HG02623 (cell line): ENCODE results near the gene ARV1.
"Not testable (repeated sequence)": the region's sequence is repeated elsewhere in the genome, so short reads cannot be mapped to it uniquely, and the experiment has no call there.

Source experiments
- ATAC-seq: cut with Tn5 transposase; IDR thresholded peaks from one replicate; pipeline ENCODE4 v1.9.1; 2021; ENCODE audit warnings: moderate library complexity; ENCODE audit not compliant: unreplicated experiment

ARV1 gene

DNA sequence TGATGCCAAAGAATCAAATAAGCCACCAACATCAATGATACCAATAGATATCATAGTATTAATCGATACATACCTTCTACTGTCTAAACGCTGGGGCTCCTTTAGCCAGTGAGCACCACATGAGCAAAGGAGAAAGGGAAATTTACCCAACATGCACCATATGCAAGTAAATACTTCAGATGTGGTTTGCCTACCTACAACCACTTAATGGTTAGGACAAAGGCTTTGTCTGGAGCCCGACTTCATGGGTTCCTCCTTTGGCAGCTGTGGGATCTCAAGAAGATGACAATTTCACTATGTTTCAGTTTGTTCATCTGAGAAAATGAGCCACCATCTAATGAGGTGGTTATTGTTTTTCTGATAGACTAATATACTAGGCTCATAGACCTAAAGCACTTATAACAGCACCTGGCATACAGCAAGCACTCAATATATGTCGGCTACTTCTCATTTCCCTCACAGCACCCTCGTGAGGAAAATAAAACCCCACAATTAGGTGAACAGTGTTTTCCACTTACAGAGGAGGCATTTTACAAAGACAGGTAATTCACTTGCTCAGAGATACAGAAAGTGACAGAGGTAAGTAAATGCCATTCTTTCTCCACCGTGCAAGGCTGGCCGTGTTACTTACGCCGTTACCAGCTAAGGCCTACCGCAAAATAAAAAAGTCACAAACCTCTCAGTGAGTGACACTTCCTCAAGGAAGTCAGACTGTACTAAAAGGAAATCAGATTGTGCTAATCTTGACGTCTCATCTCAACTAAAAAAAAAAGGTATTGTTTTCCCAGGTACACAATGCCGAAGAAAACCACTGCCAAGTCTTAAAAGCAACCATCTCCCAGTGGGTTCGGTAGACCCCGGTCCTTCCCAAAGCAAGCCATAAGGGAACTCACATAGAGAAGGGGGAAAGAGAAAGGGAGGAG is 1.8 kb upstream of the ARV1 start:
- ATAC-seq, result no peak

DNA sequence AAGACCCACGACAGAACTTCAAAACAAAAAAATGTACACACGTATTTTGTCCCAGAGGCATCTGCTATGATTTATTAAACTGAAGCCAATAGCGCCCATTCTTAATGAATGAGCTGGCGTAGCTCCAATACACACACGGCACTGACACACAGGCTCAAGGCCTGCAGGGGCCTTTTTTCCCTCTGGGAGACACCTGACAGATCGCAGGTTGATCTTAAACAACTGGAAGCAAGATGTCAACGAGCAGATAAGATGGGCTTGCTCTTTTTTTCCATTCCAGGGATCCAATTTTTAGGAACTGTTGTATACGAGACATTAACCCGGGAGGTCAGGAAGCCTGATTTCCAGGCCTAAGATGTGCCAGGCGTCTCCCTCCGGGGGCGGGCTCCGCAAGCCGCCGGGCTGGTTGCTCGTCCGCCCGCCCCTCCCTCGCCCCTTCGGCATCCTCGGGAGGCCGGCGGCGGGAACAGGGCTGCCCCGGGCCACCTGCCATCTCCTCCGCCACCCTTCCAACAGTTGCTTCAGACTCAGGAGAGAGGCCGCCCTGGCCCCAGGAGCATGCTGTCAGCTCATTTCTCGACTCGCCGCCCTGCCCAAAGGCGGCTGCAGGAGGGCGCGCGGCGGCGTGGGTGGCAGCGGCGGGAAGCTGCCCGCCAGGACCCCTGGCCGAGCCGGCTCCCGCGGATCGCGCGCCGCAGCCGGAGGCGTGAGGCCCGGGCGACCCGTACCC is 968 bp upstream of the ARV1 start:
- ATAC-seq, result peak; percentile 8

DNA sequence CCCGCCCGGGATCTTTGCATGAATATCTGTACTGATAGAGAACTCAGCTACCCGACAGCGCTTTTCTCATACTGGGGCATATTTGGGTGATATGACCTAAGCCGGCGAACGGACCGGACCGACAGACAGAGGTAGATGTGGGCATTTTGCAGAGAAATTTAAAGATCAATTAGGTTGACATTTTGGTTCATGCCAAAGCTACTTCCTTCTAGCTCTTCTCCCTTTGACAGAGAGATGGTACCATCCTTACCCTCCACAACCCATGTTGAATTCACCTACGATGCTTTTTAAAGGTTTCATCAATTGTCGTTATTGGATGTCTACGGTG is 459 bp downstream of the ARV1 start:
- no peak for ATAC-seq

DNA sequence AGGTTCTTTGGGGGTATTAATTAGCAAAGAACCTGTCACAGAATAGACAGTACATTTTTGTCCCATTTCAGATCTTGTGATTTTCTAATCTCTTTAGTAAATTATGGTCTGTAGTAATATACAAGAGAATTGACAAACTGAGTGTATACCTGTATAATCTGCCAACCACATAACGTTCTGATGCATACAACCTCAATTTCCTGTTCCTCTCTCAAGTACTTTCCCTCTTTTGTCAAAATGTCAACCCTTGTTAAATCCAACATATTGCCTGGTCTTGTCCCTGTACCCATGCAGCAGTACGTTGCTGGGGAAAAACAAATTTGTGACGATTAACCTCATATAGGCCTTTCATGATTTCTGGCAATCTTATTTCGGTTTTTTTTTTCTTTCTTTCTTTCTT is 1.1 kb downstream of the ARV1 start:
- ATAC-seq, result no peak

DNA sequence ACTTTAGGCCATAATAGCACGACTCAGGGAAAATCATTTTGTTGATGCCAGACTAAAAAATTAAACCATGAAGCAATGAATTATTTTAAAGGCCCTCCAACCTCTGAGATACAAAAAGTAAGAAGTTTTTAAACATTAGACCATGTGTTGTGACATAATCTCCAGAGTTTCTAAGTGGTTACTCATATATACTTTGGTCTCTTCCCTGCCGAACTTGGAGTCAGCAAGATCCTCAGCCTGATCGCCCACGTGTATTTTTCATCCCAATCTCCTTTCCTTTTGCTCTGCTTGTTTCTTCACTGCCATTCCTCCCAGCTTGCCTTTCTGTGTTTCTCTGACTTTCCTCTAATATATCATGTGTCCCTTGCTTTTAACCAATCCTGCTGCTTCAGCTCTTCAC is 3.8 kb downstream of the ARV1 start:
- ATAC-seq, result no peak

DNA sequence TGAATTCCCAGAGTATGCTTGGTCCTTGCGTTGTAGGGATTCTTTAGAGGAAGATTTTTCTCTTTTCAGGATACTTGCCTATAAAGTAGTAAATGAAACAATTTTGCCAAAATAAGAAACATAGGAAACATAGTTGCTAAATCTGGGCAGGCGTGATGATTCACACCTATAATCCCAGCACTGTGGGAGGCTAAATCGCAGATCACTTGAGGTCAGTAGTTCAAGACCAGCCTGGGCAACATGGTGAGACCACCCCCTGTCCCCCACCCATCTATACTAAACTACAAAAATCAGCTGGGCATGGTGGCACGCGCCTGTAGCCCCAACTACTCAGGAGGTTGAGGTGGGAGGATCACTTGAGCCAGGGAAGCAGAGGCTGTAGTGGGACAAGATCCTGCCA is 4.9 kb downstream of the ARV1 start:
- ATAC-seq, result no peak

- ATAC-seq, result not testable (repeated sequence)
Measured at GRCh38 chr1:230984622-230985515, 6.0 kb downstream of the ARV1 start.

GRCh38 chr1:230985711-230986110 is 6.8 kb downstream of the ARV1 start:
- ATAC-seq, result no peak

DNA sequence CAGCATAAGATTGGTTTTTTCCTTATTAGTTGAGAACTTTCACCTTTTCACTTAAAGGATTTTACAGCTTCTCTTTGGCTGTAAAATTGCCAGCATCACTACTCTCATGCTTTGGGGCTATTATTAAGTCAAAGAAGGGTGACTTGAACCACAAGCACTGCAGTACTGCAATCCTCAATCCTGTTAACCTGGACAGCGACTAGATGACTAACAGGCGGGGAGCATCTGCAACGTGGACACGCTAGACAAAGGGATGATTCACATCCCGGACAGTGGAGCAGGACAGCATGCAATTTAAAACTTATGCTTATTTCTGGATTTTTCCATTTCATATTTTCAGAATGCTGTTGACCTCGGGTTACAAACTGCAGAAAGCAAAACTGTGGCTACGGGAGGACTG is 8.1 kb downstream of the ARV1 start:
- no peak for ATAC-seq

GRCh38 chr1:230987448-230987847 is 8.6 kb downstream of the ARV1 start:
- no peak for ATAC-seq

GRCh38 chr1:230992100-230992774 is 13.3 kb downstream of the ARV1 start:
- no peak for ATAC-seq

DNA sequence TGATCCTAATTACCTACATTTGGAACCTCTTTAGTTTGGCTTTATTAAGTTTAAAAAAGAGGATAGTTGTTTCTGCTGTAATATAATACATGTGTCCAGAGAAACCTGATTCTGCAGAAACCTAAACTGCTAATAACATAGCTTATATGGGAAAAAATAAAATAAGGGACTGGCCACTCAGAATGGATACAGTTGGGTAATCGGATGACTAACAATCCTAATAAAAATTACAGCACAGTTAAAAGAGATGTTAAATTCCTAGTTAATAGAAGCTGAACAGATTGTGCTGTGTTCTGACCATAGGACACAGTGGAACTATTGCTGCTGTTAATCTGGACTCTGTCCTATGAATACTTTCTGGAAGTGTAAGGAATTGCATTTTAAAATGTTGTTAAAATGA is 16.0 kb downstream of the ARV1 start:
- no peak for ATAC-seq

DNA sequence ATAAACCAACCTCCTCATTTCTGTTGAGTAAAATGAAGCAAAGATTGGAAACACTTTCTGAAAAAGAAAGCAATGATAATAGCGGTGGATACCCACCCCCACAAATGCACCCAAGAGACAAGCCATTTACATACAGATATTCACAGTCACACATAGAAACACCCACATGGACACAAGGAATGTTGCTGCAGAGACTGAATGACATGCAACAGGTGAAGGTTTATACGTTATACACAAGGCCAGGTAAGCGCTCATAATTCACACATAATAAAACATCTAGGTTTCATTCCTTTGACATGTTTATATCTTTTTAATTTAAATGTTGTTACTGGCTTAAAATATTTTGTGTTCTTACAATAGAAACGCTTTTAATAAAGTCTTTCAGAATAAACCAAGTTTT is 21.3 kb downstream of the ARV1 start:
- ATAC-seq, result no peak

DNA sequence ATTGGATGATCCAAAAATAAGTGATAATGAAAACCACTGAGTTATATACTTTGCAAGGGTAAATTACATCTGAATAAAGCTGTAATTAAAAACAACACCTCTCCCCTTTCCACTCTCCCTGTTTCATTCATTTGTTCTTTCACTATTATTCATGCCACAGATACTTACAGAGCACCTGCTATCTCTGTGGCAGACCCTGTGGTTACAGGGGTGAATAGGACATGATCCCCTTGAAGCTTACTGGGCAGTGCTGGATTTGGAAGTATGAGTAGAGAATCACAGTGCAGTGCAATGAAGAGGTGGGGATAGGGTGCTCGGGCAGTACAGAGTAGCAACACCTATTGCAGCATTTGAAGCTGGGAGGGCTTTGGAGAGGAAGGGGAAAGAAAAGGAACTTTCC is 21.7 kb downstream of the ARV1 start:
- no peak for ATAC-seq

DNA sequence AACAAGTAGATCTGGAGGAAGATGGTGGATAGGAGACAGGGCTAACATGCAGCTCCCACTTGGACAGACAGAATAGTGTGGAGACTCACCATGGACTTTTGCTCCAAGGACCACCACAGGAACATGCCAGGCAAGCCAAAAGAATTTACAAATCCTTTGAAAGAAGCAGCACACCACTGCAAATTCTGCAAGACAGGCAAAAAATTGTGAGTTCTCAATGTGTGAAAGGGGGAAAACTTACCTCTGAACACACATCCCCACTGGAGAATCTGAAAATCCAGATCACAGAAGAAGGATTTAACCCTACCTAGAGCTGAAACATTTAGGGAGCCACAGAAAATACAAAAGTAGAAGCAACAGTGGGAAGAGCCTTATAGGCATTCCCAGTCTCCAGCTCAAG is 23.0 kb downstream of the ARV1 start:
- ATAC-seq, result no peak

- ATAC-seq, result not testable (repeated sequence)
Measured at GRCh38 chr1:231007535-231007934, 28.6 kb downstream of the ARV1 start.

DNA sequence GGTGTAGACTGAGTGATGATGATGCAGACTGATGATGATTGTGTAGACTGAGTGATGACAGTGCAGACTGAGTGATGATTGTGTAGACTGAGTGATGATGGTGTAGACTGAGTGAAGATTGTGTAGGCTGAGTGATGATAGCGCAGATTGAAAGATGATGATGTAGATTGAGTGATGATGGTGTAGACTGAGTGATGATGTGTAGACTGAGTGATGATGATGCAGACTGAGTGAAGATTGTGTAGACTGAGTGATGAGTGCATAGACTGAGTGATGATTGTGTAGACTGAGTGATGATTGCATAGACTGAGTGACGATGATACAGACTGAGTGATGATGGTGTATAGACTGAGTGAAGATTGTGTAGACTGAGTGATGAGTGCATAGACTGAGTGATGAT is 32.5 kb downstream of the ARV1 start:
- ATAC-seq, result no peak

- no peak for ATAC-seq
Measured at GRCh38 chr1:231011963-231012362, 33.1 kb downstream of the ARV1 start.

DNA sequence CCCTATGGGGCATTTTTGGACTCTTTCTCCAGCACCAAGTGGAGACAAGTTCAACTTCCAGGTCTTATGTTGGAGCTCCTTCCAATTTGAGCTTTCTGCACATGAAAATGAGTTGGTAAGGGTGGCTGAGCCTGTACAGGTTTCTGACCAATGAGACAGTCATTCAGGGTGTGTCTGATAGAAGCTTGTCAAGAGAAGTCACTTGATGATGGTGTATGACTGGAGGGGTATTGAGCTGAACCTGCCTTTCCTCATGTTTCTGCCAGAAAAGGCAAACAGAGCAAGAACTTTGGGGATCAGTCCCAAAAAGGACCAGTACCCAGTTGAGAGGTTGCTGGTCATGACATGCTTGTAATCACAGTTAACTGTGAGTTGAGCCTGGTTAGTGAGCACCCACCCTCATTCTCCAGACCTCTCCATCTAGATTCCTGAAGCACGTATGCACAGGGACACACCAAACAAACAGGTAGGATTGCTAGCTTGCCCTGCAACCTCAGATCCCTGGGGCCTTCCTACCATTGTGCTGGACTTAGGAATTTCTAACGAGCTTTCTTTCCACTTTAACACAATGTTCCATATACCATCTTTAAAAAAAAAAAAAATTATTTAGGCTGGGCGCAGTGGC is 34.6 kb downstream of the ARV1 start:
- no peak for ATAC-seq

DNA sequence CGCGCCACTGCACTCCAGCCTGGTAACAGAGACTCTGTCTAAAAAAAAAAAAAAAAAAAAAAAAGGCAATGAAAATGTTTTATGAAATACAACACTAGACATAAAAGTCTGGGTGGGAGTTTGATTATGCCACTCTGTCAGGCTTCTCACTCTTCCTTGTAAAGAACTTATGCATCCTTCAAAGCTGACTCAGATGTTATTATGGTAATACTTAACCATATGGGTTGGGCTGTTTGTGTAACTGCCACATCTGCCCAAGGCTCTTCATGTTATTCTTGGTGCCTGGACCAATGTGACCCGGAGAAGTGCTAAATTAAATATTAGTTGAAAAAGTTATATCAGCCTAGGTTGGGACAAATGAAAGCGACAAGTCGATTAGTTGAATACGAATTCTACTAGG is 37.3 kb downstream of the ARV1 start:
- ATAC-seq, result no peak
